Stimulated activated CD8-positive, alpha-beta memory T cell treated with anti-CD3 and anti-CD28 coated beads, Interleukin-4, amount 100 ng/mL, for 48 hours (primary cell): ENCODE results near the gene FERMT1.
"Not testable (repeated sequence)": the region's sequence is repeated elsewhere in the genome, so short reads cannot be mapped to it uniquely, and the experiment has no call there.

ENCODE experiments used
- DNase-seq: peaks from one replicate; pipeline ENCODE4 v3.0.0-alpha.2; 2020

Gene FERMT1

DNA sequence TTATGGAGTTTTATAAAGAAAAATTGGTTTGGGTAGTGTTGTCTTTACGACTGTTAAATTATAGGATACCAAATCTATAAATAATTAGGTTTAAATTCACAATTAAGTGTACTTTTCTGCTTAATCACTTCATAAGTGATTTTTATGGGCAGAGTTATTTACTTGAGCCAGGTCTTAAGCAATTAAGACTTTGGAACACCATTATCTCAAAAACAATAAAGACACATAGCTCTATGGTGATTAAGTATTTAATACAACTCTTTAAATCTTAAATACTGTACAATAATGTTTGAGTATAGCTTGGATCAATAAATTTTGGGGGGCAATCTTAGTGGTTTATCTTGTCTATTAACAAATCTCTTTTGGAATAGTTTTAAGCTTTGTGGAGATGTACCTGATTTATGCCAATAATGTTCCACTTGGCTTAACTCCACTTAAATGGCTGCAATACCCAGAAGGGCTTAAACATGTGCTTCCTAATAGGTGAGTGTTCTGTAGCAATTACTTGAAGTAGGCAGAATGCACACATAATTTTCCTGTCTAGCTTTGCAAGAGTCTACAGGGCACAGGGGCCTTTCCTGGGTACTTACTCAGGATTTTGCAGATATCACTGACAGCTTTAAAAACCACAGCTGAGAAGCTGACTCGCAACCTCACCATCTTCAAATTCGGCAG, 7.5 kb downstream of the FERMT1 start:
- DNase-seq = no peak

DNA sequence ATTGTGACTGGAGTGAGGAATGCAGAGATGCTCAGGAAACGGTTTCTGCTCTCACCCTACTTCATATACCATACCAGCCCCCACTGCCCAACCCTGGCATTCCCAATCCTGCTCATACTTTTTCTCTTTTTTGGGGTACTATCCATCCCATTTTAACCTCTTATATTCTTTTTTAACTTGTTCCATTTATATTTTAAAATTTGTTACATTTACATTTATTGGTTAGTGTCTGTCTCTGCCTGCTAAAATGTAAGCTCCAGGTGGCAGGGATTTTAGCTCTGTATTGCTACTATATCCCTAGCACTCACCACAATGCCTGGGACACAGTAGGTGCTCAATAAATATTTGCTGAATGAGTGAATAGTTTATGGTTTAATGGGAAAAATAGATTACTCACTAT, 8.1 kb downstream of the FERMT1 start:
- DNase-seq = no peak

DNA sequence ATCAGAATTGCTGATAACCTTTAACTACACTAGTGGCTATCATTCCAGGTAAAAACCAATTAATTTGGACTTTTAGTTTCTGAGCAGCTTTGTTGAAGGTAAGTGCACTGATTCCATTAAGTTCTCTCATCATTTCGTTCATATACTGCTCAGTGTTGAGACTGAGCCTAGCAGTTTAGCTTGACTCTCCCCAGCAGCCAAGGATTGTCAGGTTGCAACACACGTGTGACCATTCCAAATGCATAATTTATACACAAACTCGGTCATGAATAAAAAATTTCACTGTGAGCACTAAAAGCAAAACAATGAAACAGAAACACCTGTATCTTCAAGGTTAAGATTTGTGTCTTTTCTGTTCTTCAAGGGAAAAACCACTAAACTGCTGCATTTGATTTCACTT, 8.9 kb downstream of the FERMT1 start:
- DNase-seq = no peak

DNA sequence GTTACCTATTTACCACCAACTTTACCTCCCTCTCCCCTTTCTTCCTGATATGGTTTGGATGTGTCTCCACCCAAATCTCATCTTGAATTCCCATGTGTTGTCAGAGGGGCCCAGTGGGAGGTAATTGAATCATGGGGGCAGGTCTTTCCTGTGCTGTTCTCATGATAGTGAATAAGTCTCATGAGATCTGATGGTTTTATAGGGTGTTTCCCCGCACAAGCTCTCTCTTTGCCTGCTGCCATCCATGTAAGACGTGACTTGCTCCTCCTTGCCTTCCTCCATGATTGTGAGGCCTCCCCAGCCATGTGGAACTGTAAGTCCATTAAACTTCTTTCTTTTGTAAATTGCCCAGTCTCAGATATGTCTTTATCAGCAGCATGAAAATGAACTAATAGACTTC, 9.9 kb downstream of the FERMT1 start:
- DNase-seq = not testable (repeated sequence)

DNA sequence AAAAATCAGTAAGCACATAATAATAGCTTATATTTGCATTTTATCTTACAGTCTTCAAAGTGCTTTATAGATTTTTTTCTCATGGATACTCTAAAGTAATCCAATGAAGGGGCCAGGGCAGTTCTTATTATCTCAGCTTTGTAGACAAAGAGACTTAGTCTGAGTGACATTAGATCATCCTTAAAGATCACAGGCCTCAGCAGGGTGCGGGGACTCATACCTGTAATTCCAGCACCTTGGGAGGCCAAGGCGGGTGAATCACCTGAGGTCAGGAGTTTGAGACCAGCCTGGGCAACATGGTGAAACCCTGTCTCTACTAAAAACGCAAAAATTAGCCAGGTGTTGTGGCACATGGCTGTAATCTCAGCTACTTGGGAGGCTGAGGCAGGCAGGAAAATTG, 14.5 kb downstream of the FERMT1 start:
- DNase-seq = no peak

DNA sequence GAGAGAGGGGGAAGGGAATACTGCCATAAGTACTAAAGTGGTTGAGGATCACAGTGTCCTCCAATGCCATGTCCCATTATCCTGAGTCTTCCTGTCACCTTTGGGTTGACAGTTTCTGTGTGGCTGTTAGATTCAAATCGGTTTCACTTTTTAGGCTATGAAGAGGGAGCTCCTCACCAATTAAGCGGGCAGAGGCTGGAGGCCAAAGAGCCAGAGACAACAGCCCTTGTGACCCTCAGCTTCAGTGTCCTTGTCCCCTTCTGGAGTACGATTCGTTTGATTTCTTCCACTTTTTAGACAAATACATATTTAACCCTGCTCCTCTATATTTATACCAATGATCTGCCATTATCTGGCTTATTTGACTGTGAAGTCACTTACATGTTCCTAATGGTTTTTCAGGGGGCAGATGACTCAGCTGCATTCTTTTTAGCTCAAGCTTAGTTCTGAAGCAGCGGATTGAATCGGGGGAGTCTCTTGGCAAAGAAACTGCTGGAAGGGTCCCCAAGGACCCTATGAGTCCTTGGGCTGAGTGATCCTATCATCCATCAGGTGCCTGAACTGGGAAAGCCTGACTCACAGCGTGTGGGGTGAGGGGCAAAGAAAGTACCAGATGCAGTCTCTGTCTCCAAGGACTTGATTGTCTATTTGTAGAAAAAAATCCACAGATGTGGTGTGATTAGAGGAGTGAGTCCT, 18.2 kb downstream of the FERMT1 start:
- no peak for DNase-seq

DNA sequence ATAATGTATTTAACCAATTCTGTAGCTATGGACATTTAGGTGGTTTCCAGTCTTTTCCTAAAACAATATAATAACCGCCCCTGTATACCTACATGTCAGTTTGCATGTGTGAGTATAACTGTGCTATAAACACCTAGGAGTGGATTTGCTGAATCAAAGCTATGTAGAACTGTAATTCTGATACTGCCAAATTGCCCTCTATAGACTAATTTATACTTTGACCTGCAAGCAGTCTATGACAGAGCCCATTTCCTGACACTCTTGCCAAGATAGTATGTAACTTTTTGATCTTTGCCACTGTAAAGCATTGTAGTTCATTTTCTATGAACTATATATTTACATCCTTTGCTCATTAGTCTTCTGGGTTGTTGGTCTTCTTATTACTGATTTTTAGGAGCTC, 19.5 kb downstream of the FERMT1 start:
- no peak for DNase-seq

DNA sequence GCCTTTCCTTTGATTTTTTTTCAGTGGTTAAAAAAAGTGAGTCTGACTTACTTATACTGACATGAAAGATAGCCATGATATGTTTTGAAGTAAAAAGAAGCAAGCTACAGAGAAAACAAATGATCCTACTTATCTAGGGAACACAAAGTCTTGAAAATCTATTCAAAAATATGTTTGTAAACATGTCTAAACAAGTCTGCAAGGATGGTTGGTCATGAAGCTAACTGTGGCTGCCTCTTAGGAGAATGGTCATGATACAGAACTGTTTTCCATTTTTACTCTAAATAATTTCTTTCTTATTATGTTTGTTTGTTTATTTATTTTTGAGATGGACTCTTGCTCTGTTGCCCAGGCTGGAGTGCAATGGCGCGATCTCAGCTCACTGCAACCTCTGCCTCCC, 21.5 kb downstream of the FERMT1 start:
- no peak for DNase-seq

DNA sequence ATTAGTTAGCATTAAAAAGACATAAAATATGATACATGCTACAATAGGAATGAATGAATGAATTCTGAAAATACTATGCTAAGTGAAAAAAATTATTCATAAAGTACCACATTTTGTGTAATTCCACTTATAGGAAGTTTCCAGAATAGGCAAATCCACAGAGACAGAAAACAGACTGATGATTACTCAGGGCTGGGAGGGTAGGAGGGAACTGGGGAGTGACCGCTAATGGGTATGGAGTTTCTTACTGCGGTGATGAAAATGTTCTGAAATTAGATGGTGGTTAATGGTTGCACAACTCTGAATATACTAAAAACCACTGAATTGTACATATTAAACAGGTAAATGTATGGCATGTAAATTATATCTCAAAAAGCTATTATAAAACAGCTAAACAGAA, 22.6 kb downstream of the FERMT1 start:
- no peak for DNase-seq

DNA sequence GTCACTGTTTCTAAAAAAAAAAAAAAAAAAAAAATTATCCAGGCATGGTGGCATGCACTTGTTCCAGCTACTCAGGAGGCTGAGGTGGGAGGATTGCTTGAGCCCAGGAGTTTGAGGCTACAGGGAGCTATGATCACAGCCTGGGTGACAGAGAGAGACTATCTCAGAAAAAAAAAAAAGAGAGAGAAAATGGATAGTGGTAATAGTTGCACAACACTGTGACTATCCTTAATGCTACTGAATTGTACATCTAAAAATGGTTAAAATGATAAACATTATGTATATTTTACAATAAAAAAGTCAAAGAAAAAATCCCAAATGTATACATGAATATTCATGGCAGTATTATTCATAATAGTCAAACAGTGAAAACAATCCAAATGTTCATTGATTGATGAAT, 23.0 kb downstream of the FERMT1 start:
- DNase-seq = no peak

DNA sequence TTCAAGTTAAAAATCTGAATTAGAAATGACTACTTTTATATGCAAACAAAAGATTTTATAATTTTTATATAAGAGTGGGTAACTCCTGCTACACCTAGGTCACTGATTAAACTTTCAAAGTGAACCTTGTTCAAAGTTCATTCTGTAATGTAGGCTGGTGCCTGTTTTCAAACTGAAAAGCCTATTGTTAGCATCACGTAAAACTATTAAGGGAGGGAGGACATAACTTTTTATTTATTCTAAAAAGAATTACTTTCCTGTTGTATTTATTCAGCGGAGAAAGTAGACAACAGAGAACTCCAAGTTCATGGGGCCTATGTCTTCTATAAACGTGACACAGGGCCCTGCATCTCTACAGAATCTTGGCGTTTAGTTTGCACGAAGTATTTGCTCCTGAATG, 27.4 kb downstream of the FERMT1 start:
- DNase-seq = no peak

DNA sequence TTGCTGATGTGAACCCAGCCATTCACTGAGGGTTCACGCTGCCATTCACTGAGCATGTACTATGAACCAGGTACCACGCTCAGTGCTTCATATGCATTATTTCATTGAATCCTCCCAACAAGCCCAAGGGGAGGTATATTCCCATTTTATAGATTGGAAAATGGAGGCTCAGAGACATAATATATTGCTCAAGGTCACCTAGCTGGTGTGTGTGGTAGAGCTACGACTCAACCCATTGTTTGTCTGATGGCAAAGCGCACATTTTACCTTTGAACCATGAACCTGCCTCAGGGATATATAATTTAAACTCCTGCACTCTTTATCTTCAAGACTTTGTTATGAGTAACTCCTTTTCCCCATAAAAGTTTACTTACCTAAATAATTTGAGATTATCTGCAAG, 28.3 kb downstream of the FERMT1 start:
- no peak for DNase-seq

DNA sequence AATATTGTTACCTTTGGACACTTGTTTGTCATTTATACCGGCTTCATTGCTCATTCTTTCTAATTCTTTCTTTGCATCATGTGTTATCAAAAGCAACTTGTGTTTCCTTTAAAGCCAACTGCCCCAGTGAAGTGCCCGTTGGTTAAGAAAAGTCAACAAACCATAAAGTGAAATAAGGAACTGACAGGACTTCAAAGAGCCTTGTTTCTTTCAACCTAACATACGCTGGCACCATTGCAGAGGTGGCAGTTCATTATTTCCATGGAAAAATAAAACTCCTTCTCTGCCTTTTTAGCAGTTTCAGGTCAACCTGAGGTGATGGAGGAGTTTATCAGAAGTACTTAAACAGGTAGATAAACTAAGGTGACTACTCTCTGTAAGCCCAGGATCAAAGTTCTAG, 28.8 kb downstream of the FERMT1 start:
- no peak for DNase-seq

DNA sequence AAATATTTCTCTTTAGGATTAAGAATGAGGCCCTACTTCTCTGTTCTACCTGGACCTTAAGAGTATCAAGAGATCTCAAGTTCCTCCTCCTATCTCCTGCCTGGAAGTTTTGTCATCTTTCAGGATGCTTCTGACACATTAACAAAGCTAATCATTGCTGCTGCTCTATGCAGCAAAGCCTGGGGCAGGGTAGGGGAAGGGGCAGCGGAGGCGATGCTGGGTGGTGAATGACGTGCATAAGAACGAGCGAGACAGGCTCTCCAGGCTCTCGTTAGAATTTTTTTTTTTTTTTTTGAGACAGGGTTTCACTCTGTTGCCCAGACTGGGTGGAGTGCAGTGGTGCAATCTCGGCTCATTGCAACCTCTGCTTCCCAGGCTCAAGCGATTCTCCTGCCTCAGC, 31.2 kb downstream of the FERMT1 start:
- no peak for DNase-seq

DNA sequence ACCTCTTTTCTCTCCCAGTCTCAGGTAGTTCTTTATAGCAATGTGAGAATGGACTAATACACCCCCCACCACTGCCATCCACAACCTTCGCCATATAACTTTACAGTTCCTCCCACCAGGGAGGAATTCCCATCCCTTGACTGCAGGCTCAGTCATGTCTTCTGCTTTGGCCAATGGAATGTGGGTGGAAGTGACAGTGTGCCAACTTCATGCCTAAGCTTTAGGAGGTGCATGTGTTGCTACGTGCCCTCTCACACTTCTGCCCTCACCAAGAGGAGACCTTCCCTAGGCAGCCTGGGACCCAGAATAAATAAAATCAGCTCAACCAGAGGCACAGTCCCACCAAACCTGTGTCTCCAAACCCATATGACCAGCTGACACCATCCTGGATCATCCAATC, 36.0 kb downstream of the FERMT1 start:
- DNase-seq = no peak

DNA sequence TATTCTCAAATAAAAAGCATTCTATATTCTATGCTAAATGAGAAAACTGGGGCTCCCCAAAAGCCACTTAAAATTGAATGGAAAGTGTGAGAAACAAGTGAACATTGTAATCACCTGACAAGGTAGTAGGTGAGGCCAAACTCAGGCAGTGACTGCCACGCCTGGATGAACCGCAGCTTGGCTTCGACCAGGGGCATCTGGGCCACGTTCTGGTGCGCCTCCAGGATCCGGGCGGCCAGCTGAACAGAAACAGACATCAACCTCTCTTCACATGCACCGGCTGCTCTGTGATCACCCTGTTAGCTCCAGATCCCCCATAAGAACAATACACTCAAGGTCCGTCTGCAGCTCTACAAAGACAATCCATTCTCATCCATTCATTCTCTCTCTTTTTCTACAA, 38.9 kb downstream of the FERMT1 start:
- DNase-seq = no peak

DNA sequence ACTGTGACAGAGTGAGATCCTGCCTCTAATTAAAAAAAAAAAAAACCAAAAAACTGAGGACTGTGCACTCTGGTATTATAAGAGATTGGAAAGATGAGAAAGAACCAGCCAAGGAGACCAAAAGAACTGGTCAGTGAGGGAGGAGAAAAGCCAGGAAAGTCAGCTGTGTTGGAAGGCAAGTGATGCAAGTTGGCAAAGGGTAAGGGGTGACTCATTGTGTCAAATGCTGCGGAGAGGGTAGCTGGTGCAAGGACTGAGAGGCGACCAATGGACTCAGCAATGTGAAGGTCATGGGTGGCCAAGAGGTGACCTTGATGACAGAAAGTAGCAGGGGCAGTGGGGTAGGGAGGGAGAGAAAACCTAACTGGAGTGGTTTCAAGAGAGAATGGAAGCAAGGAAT, 41.6 kb downstream of the FERMT1 start:
- DNase-seq = no peak

DNA sequence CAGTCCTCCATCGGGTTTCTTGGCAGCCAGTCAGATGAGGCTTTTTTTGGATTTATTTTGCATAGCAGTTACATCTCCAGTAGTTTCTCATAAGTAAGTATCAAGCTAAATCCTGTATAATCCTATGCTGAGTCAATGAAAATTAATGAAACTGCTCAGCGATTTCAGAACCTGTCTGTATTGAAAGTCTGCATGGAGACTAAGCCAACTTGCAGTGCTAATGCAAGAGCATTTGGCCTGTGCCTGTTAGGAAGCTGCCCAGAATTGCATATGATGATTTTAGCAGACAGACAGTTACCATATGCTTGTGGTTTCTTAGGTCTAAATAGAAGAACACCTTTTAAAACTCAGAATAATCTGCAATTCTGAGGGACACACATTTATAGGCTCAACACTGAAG, 43.8 kb downstream of the FERMT1 start:
- no peak for DNase-seq

DNA sequence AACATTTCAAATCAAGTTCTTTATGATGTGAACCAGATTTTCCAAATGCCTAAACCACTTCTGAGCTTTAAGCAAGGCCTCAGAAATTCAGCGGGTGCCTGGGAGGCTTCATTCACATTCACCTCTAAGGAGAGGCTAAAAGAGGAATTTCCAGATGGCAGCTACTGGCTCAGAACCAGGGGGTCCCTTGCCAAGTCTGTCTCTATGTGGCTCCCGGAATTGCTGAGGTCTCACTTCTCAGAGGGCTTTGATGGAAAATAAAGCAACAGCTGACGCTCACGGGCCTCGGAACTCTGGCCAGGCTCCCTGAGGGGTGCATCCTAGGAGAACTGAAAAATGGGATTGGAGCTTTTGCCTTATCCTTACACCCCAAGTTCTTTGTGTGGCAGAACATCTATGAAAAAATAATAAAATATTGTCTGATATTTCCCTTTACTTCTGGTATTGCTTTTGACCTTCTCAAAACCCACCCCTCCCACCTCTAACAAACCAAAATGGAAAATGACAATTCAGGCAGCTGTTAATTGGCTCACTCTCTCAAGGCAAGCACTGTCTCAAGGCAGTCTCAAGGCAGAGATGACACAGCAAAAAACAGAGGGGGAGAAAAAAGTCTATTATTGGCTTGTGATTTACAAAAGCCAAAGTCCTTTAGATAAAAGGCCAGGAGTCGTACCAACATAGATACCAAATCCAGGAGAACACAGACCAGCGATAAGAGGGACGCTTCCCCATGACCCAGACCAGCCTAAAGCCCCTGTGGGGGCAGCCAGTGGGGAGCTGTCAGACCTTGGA, 47.2 kb downstream of the FERMT1 start:
- no peak for DNase-seq

DNA sequence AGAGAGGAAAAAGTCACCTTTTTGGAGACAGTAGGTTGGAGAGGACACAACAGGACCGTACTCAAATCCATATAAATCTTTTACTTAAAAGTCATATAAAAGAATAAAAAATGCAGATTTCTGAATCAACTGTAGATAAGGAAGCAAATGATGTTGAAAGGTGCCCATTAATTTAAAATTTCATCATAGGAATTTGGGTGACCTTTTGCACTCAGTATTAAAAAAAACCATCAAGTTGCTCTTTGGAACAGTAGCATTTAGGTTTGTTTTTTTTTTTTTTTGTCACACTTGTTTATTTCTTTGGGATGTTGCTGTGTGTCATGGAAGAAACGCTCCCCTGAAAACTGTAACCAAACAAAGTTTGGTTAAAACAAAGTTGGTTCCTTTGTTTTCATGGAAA, 48.0 kb downstream of the FERMT1 start:
- no peak for DNase-seq

DNA sequence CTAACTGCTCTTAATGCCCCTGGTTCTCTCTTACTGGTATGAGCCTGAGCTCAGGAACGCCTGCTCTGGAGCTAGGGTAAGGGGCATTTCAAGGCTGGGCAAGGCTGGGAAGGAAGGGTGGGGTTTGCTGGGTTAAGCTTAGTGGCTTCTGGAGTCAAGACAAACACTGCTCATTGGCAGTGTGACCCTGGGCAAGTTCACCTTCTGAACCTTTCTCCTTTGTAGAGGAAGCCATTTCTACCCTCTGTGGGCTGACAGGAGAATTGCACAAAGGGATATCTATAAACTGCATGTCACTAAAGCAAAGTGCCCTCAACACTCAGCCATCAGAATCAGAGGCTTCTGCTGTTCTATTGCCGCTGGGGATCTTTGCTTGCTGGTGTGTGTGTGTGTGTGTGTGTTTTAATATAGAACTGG, 48.7 kb downstream of the FERMT1 start:
- no peak for DNase-seq

DNA sequence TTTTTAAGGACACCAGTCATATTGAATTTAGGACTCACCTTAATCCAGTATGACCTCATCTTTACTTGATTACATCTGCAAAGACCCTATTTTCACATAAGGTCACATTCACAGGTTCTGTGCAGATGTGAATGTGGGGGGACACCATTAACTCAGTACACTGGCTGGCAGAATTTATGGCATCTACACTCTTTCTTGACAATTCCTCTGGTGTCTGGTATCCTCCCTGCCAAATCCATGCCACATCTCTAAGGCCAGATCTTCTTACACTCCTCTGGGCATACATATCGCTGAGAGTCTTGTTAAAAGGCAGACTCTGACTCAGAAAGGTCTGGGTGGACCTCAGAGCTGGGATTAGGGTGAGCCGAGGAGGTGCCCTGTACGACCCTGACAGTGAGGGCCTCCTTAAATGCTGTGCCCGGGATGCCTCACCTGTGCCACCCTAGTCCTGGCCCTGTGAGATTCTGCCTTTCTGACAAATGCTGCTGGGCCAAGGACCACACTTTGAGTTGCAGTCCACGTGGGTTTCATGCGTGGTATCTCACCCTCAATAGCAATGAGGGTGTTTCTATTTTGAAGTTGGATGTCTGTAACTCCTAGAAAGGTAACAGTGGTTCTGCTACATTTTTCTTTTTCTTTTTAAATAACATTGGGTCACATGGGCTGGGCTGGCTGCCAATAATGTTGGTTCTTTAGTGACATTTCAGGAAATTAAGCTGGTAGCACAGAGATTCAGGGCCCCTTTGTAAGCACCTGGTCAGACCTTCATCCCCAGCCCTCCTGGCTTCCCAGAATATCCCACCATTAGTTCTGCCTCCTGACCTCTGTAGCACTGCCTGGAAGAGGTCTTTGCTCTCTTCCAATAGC, 51.8 kb downstream of the FERMT1 start:
- DNase-seq = no peak

DNA sequence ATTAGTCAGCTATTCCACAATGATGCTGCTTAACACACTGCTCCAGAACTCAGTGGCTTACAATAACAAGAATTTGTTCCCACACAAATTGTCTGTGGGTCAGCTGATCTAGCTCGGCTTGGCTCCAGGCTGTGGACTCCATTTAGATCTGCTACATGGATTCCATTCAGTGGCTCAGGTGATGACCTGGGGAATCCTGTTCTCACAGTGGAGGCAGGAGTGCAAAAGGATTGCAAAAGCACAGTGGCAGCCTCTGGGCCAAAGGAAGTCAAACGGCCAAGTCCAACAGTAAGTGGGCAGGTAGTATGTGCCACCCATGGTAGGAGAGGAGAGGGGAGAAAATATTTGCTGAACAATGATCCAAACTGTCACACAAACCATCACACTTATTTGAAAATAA, 53.2 kb downstream of the FERMT1 start:
- DNase-seq = no peak
